HepG2 (cell line): ENCODE measurements around the gene ASPHD1. TPM values are rescaled to one million over a fixed set of nuclear protein-coding genes. Genes with fewer than 3 reads are reported as not detected.

Source experiments
- ARHGAP35 ChIP-seq: sonication (generic); formaldehyde crosslinking; IDR thresholded peaks from 2 replicates; pipeline ENCODE4 v1.9.0; 2022; ENCODE audit warnings: mild to moderate bottlenecking, inconsistent platforms, moderate library complexity, missing genetic modification reagents, borderline replicate concordance
- ESRRA ChIP-seq: sonication (generic); formaldehyde crosslinking; IDR thresholded peaks from 2 replicates; pipeline ENCODE4 v1.5.1; 2020; ENCODE audit warnings: mild to moderate bottlenecking, low read depth, missing genetic modification reagents
- RCOR2 ChIP-seq: IDR thresholded peaks from 2 replicates; pipeline ENCODE4 v1.6.1; 2016; ENCODE audit warnings: missing biosample characterization, missing genetic modification reagents
- ZFP36 ChIP-seq: fragments of 150-350 bp; IDR thresholded peaks from 2 replicates; pipeline ENCODE4 v1.6.1; 2018; ENCODE audit warnings: borderline replicate concordance, low read length, low read depth; ENCODE audit not compliant: partially characterized antibody
- ZNF292 ChIP-seq: sonication (generic); formaldehyde crosslinking; IDR thresholded peaks from 2 replicates; pipeline ENCODE4 v1.8.1; 2022; ENCODE audit warnings: mild to moderate bottlenecking, low read depth, missing genetic modification reagents, borderline replicate concordance
- ZNF354B ChIP-seq: sonication (generic); formaldehyde crosslinking; IDR thresholded peaks from 2 replicates; pipeline ENCODE4 v1.8.0; 2022; ENCODE audit warnings: mild to moderate bottlenecking, missing genetic modification reagents
- ZNF598 ChIP-seq: sonication (generic); formaldehyde crosslinking; IDR thresholded peaks from 2 replicates; pipeline ENCODE4 v1.5.1; 2020; ENCODE audit warnings: mild to moderate bottlenecking, missing genetic modification reagents, borderline replicate concordance
- ZNF605 ChIP-seq: sonication (generic); formaldehyde crosslinking; IDR thresholded peaks from 2 replicates; pipeline ENCODE4 v1.8.0; 2022; ENCODE audit warnings: mild to moderate bottlenecking, missing genetic modification reagents
- ZNF788 ChIP-seq: sonication (generic); formaldehyde crosslinking; IDR thresholded peaks from 2 replicates; pipeline ENCODE4 v1.5.0; 2020; ENCODE audit warnings: mild to moderate bottlenecking, missing genetic modification reagents, borderline replicate concordance
- polyA plus RNA-seq, 8 experiments: library from polyadenylated mRNA; depleted of rRNA in 3 of 8; stranded (reverse) in 7 of 8; unstranded in 1 of 8; fragments of >200 nt; fragmentation: Illumina TruSeq in 4 of 8; extraction: Trizol in 4 of 8; gene quantifications; 2 replicates each; pipeline versions ENCODE4 v1.2.1 to v1.2.3, GENCODE V29; 2011 to 2016; ENCODE audit warnings: low read depth in 4 of 8, missing spikeins in 1 of 8, mixed read lengths in 1 of 8; ENCODE audit not compliant: insufficient read depth in 1 of 8
- total RNA-seq, 5 experiments: library from RNA; depleted of rRNA; stranded (reverse); fragments of >200 nt; fragmentation: Illumina TruSeq; extraction: Trizol; gene quantifications; 2 replicates each; pipeline ENCODE4 v1.2.3, GENCODE V29; 2016; ENCODE audit warnings: low read depth in 1 of 5
- TF ChIP-seq, protein P1 (sequence below): sonication (generic); formaldehyde crosslinking; IDR thresholded peaks from 2 replicates; pipeline ENCODE4 v1.5.1; 2020; ENCODE audit warnings: missing genetic modification reagents, mild to moderate bottlenecking, borderline replicate concordance
- TF ChIP-seq, protein P2 (sequence below): sonication (generic); formaldehyde crosslinking; IDR thresholded peaks from 2 replicates; pipeline ENCODE4 v1.8.1; 2022; ENCODE audit warnings: mild to moderate bottlenecking, missing genetic modification reagents
- TF ChIP-seq, protein P3 (sequence below): sonication (generic); formaldehyde crosslinking; IDR thresholded peaks from 2 replicates; pipeline ENCODE4 v1.9.0; 2022; ENCODE audit warnings: low read depth, missing genetic modification reagents
- TF ChIP-seq, protein P4 (sequence below): sonication (generic); formaldehyde crosslinking; IDR thresholded peaks from 2 replicates; pipeline ENCODE4 v1.5.1; 2020; ENCODE audit warnings: missing genetic modification reagents, mild to moderate bottlenecking, borderline replicate concordance
- TF ChIP-seq, protein P5 (sequence below), 2 experiments: sonication (generic) in 1 of 2; formaldehyde crosslinking in 1 of 2; IDR thresholded peaks; 2 replicates each; pipeline versions ENCODE4 v1.4.0 to v1.6.1; 2018 to 2020; ENCODE audit warnings: missing genetic modification reagents in 2 of 2, borderline replicate concordance in 1 of 2, low read depth in 1 of 2, mild to moderate bottlenecking in 1 of 2, missing biosample characterization in 1 of 2
- TF ChIP-seq, protein P6 (sequence below): sonication (generic); formaldehyde crosslinking; IDR thresholded peaks from 2 replicates; pipeline ENCODE4 v1.4.0; 2020; ENCODE audit warnings: missing genetic modification reagents
- TF ChIP-seq, protein P7 (sequence below): sonication (generic); formaldehyde crosslinking; IDR thresholded peaks from 2 replicates; pipeline ENCODE4 v1.5.0; 2020; ENCODE audit warnings: mild to moderate bottlenecking, missing genetic modification reagents, moderate library complexity

Gene ASPHD1
- total and polyA plus RNA-seq, 2 of the 13 experiments (the other 11 are each of a cell fraction or from before 2014, with no cell fraction given): 13.1 to 19.7 TPM

DNA sequence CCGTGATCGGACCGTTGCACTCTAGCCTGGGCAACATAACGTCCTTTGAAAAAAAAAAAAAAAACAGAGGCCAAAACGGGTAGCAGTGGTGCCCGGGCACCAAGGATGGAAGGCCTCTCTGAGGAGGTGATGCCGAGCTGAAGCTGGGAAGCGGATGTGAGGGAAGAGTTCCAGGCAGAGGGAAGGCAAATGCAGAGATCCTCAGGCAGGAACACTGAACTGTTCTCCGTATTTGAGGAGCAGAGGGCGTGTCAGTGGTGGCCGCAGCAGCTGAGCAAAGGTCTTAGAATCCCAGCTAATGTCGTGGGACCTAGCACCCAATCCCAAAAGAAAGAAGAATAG lies 26.4 kb downstream of the ASPHD1 start (continued):
- no peak for TF ChIP-seq ZNF354B
- TF ChIP-seq, protein P1, sequence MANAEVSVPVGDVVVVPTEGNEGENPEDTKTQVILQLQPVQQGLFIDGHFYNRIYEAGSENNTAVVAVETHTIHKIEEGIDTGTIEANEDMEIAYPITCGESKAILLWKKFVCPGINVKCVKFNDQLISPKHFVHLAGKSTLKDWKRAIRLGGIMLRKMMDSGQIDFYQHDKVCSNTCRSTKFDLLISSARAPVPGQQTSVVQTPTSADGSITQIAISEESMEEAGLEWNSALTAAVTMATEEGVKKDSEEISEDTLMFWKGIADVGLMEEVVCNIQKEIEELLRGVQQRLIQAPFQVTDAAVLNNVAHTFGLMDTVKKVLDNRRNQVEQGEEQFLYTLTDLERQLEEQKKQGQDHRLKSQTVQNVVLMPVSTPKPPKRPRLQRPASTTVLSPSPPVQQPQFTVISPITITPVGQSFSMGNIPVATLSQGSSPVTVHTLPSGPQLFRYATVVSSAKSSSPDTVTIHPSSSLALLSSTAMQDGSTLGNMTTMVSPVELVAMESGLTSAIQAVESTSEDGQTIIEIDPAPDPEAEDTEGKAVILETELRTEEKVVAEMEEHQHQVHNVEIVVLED: peak; percentile 10; the same call in 1 of the 2 replicates
- no peak for TF ChIP-seq ZNF605 (CRISPR knock-in tag)
- TF ChIP-seq, protein P2, sequence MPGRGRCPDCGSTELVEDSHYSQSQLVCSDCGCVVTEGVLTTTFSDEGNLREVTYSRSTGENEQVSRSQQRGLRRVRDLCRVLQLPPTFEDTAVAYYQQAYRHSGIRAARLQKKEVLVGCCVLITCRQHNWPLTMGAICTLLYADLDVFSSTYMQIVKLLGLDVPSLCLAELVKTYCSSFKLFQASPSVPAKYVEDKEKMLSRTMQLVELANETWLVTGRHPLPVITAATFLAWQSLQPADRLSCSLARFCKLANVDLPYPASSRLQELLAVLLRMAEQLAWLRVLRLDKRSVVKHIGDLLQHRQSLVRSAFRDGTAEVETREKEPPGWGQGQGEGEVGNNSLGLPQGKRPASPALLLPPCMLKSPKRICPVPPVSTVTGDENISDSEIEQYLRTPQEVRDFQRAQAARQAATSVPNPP: no peak
- TF ChIP-seq ZFP36: no peak
- TF ChIP-seq ESRRA (CRISPR knock-in tag): no peak
- peak; percentile 1; the same call in 1 of the 2 replicates for TF ChIP-seq ZNF788
- peak; percentile 28; the same call in 1 of the 2 replicates for TF ChIP-seq ZNF598 (CRISPR knock-in tag)
- TF ChIP-seq, protein P3, sequence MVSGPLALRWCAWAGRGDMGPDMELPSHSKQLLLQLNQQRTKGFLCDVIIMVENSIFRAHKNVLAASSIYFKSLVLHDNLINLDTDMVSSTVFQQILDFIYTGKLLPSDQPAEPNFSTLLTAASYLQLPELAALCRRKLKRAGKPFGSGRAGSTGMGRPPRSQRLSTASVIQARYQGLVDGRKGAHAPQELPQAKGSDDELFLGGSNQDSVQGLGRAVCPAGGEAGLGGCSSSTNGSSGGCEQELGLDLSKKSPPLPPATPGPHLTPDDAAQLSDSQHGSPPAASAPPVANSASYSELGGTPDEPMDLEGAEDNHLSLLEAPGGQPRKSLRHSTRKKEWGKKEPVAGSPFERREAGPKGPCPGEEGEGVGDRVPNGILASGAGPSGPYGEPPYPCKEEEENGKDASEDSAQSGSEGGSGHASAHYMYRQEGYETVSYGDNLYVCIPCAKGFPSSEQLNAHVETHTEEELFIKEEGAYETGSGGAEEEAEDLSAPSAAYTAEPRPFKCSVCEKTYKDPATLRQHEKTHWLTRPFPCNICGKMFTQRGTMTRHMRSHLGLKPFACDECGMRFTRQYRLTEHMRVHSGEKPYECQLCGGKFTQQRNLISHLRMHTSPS (CRISPR knock-in tag): peak; percentile 45; the same call in 1 of the 2 replicates
- no peak for TF ChIP-seq ARHGAP35 (CRISPR knock-in tag)
- TF ChIP-seq RCOR2 (CRISPR knock-in tag): no peak
- TF ChIP-seq, protein P4, sequence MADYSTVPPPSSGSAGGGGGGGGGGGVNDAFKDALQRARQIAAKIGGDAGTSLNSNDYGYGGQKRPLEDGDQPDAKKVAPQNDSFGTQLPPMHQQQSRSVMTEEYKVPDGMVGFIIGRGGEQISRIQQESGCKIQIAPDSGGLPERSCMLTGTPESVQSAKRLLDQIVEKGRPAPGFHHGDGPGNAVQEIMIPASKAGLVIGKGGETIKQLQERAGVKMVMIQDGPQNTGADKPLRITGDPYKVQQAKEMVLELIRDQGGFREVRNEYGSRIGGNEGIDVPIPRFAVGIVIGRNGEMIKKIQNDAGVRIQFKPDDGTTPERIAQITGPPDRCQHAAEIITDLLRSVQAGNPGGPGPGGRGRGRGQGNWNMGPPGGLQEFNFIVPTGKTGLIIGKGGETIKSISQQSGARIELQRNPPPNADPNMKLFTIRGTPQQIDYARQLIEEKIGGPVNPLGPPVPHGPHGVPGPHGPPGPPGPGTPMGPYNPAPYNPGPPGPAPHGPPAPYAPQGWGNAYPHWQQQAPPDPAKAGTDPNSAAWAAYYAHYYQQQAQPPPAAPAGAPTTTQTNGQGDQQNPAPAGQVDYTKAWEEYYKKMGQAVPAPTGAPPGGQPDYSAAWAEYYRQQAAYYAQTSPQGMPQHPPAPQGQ (CRISPR knock-in tag): no peak
- peak; percentile 16; the same call in 1 of the 2 replicates for TF ChIP-seq ZNF292 (CRISPR knock-in tag)
- TF ChIP-seq, protein P5, sequence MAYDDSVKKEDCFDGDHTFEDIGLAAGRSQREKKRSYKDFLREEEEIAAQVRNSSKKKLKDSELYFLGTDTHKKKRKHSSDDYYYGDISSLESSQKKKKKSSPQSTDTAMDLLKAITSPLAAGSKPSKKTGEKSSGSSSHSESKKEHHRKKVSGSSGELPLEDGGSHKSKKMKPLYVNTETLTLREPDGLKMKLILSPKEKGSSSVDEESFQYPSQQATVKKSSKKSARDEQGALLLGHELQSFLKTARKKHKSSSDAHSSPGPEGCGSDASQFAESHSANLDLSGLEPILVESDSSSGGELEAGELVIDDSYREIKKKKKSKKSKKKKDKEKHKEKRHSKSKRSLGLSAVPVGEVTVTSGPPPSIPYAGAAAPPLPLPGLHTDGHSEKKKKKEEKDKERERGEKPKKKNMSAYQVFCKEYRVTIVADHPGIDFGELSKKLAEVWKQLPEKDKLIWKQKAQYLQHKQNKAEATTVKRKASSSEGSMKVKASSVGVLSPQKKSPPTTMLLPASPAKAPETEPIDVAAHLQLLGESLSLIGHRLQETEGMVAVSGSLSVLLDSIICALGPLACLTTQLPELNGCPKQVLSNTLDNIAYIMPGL (CRISPR knock-in tag; IDR thresholded peaks at IDR 0.05; ENCODE audit: borderline replicate concordance in 1 of 2, low read depth in 1 of 2): 0 out of 4 replicates have a peak, but pooled peaks of 1 of the 2 experiments have one; percentile 34
- TF ChIP-seq, protein P6, sequence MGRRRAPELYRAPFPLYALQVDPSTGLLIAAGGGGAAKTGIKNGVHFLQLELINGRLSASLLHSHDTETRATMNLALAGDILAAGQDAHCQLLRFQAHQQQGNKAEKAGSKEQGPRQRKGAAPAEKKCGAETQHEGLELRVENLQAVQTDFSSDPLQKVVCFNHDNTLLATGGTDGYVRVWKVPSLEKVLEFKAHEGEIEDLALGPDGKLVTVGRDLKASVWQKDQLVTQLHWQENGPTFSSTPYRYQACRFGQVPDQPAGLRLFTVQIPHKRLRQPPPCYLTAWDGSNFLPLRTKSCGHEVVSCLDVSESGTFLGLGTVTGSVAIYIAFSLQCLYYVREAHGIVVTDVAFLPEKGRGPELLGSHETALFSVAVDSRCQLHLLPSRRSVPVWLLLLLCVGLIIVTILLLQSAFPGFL (CRISPR knock-in tag): peak; percentile 6; the same call in 1 of the 2 replicates
- TF ChIP-seq, protein P7, sequence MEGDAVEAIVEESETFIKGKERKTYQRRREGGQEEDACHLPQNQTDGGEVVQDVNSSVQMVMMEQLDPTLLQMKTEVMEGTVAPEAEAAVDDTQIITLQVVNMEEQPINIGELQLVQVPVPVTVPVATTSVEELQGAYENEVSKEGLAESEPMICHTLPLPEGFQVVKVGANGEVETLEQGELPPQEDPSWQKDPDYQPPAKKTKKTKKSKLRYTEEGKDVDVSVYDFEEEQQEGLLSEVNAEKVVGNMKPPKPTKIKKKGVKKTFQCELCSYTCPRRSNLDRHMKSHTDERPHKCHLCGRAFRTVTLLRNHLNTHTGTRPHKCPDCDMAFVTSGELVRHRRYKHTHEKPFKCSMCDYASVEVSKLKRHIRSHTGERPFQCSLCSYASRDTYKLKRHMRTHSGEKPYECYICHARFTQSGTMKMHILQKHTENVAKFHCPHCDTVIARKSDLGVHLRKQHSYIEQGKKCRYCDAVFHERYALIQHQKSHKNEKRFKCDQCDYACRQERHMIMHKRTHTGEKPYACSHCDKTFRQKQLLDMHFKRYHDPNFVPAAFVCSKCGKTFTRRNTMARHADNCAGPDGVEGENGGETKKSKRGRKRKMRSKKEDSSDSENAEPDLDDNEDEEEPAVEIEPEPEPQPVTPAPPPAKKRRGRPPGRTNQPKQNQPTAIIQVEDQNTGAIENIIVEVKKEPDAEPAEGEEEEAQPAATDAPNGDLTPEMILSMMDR (CRISPR knock-in tag): peak; percentile 24; the same call in 1 of the 2 replicates
